Measurements from ENCODE around the gene PCK2.

The PCK2 gene

GRCh38 chr14:24139272-24139934 lies 45.3 kb downstream of the PCK2 start:
- DNase-seq, result peak; percentile 31

- DNase-seq, result peak; percentile 99
Observed at GRCh38 chr14:24141097-24141880, 47.2 kb downstream of the PCK2 start, which contains the start of gene EMC9. EMC9 (minus strand) TSS chr14:24141591; CDS start chr14:24141304, 287 bp downstream.

GRCh38 chr14:24143511-24143910 lies 49.4 kb downstream of the PCK2 start:
- no peak for DNase-seq

GRCh38 chr14:24144451-24144850 lies 50.3 kb downstream of the PCK2 start:
- no peak for DNase-seq

- DNase-seq, result no peak
Observed at GRCh38 chr14:24145219-24145618, 51.1 kb downstream of the PCK2 start.

GRCh38 chr14:24145690-24146452 lies 51.8 kb downstream of the PCK2 start:
- no peak for DNase-seq

- DNase-seq, result peak; percentile 89
Observed at GRCh38 chr14:24146453-24146977, 52.4 kb downstream of the PCK2 start, which contains the start of gene PSME2. PSME2 (minus strand) TSS chr14:24146610; CDS start chr14:24146581, 29 bp downstream.

GRCh38 chr14:24146978-24147760 lies 53.1 kb downstream of the PCK2 start, which contains the start of gene RNF31:
RNF31 (plus strand) TSS chr14:24147498; CDS start chr14:24147699, 201 bp downstream.
- DNase-seq, result peak; percentile 97

- DNase-seq, result no peak
Observed at GRCh38 chr14:24147761-24148428, 53.8 kb downstream of the PCK2 start.

GRCh38 chr14:24149302-24149969 lies 55.3 kb downstream of the PCK2 start:
- no peak for DNase-seq

GRCh38 chr14:24150061-24150460 lies 56.0 kb downstream of the PCK2 start:
- DNase-seq, result no peak

- no peak for DNase-seq
Observed at GRCh38 chr14:24150567-24150966, 56.5 kb downstream of the PCK2 start.

GRCh38 chr14:24150993-24151392 lies 56.9 kb downstream of the PCK2 start:
- no peak for DNase-seq

- no peak for DNase-seq
Observed at GRCh38 chr14:24151404-24152080, 57.4 kb downstream of the PCK2 start.
